ENCODE measurements around the gene COPS7A.
A peak's percentile ranks its signal among the peaks of the same experiment; 100 is the strongest.

The COPS7A gene

GRCh38 chr12:6771091-6771495 is 47.2 kb downstream of the COPS7A start:
- DNase-seq = no peak

DNA sequence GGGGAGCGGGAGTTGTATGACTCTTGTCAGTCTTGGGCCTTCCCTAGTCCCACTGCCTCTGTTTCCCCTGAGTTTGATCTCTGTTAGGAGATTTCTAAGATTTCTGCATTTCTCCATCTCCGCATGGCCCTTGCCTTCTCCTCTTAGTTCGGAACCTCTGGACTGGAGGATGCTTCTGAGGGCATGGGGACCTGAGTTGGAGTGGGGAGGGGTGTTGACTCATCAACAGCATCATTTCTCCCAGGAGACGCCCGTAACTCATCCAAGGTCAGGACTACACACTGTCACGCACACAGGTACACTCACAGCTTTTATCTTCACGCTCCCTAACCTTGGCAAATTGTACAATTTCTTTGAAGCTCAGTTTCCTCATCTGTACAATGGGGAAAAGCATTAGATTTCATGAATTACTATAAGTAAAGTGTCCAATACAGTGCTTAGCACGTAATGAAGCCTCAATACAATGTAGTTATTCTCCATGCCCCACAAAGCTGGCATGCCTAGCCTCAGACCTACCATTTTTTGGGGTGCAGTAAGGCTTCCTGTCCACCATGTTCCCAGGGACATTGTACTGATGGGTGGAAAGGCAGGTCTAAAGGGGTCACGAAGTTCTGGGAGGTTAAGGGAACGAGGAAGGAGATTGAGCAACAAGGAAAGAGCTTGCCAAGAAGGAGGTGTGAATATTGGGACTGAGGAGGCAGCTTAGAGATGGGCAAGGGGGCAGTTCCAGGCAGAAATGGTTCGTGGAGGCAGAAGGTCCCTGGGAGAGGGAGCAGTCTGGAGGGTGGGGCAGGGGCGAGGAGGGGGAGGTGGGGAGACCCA is 47.9 kb downstream of the COPS7A start:
- DNase-seq = no peak

DNA sequence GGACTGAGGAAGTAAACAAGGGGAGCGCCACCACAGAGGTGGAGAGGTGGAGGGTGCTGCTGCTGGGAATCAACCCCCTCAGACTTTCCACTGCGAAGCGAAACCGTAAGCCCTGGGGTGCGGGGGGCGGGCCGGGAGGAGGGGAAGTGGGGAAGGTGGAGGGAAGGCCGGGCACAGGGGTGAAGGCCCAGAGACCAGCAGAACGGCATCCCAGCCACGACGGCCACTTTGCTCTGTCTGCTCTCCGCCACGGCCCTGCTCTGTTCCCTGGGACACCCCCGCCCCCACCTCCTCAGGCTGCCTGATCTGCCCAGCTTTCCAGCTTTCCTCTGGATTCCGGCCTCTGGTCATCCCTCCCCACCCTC is 48.5 kb downstream of the COPS7A start, which contains the start of gene LAG3:
LAG3 (plus strand) TSS at position 190 of the 365 bp plus-strand sequence. CDS start 333 bp downstream, outside the sequence.
- peak; percentile 81 for DNase-seq

GRCh38 chr12:6772726-6773589 is 49.1 kb downstream of the COPS7A start:
- no peak for DNase-seq

DNA sequence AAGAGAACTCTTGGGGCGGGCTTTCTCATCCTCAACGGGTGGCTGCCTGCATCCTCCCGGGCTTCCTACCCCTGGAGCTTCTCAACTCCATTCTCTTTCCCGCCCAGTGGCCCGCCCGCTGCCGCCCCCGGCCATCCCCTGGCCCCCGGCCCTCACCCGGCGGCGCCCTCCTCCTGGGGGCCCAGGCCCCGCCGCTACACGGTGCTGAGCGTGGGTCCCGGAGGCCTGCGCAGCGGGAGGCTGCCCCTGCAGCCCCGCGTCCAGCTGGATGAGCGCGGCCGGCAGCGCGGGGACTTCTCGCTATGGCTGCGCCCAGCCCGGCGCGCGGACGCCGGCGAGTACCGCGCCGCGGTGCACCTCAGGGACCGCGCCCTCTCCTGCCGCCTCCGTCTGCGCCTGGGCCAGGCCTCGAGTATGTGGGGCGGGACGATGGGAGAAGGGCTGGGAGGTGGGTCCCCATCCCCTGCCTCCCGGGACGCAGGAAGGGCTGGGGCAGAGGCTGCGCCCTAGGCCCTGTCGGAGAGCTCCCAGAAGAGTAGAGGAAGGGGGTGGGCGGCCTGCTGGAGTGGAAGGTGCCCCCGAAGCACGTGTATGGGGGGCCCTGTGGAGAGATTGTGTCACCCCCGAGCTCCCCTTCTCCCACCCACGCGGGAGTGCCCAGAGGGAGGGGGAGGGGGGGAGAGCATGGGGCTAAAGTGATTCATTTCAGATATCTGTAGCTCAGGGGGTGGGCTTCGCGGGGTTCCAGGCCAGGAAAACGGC is 49.9 kb downstream of the COPS7A start:
- DNase-seq = peak; percentile 71

DNA sequence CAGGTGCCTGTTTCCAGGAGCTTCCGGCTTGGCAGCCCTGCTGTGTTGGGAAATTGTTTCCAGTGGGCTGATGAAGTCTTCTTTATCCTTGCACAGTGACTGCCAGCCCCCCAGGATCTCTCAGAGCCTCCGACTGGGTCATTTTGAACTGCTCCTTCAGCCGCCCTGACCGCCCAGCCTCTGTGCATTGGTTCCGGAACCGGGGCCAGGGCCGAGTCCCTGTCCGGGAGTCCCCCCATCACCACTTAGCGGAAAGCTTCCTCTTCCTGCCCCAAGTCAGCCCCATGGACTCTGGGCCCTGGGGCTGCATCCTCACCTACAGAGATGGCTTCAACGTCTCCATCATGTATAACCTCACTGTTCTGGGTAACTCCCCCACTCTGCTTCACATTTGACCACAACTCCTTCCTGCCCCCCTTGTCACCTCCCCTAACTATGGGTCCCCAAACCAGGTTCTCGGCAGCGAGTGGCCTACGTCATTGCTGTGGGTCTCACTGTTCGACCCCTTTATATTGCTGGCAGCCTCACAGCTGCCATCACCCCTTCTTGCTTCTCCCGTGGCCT is 50.7 kb downstream of the COPS7A start:
- DNase-seq = no peak

GRCh38 chr12:6775185-6776174 is 51.6 kb downstream of the COPS7A start:
- DNase-seq = no peak

DNA sequence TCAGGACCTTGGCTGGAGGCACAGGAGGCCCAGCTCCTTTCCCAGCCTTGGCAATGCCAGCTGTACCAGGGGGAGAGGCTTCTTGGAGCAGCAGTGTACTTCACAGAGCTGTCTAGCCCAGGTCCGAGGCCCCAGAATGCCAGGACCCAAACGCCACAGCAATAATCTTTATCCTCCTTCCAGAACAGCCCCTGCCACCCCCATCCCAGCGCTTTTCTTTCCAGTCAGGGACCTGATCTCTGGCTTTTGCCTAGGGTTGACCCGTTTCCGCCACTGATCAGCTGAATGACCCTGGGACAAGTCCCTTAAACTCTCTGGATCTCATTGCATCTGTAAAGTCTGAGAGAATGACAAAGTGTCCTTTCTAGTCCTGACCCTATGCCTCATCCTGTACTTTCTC is 53.5 kb downstream of the COPS7A start:
- no peak for DNase-seq

DNA sequence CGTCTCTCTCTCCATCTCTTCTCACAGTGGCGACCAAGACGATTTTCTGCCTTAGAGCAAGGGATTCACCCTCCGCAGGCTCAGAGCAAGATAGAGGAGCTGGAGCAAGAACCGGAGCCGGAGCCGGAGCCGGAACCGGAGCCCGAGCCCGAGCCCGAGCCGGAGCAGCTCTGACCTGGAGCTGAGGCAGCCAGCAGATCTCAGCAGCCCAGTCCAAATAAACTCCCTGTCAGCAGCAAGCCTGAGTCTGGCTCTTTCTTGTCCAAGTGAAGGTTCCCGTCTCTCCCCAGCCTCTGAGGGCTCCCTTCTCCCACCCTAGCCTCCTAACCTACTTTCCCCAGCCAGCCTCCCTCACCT is 54.3 kb downstream of the COPS7A start:
- DNase-seq = no peak

- peak; percentile 95 for DNase-seq
Measured at GRCh38 chr12:6778574-6779550, 55.0 kb downstream of the COPS7A start.

GRCh38 chr12:6779708-6780432 is 56.0 kb downstream of the COPS7A start:
- DNase-seq = no peak

DNA sequence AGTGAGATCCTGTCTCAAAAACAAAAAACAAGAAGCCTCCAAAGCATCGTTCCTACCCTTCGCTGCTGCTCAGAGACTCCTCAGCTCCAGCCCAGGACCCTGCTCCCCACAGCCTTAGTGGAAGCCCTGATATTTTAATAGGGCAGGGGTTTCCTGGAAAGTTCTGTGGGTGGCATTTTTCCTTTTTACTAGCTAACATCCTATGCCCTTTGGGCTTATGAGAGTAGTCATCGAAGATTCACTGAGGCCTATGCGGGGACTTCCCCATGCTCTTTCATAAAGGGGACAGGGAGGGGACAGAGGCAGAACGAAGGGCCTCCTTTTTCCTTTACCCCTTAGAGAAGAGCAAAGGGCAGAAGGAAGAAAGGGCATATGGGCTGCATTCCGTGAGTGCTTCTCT is 56.7 kb downstream of the COPS7A start:
- no peak for DNase-seq

Data from activated effector memory CD4-positive, alpha-beta T cell treated with anti-CD3 and anti-CD28 coated beads, Interleukin-2, amount 50 U/mL, for 16 hours (primary cell).